GM12873 (cell line): ENCODE results near the gene TPMT.

Experiments used
- CTCF ChIP-seq: IDR thresholded peaks from 2 replicates; pipeline ENCODE4 v1.5.1; 2012; ENCODE audit warnings: low read depth, mild to moderate bottlenecking, moderate library complexity, low read length, control low read depth; ENCODE audit not compliant: insufficient read depth; ENCODE audit errors: missing control alignments

Gene TPMT

GRCh38 chr6:18185624-18186023 lies 30.7 kb upstream of the TPMT start:
- no peak for TF ChIP-seq CTCF

- no peak for TF ChIP-seq CTCF
These were observed 28.9 kb upstream of the TPMT start for GRCh38 chr6:18183766-18184165.

GRCh38 chr6:18182568-18182967 lies 27.7 kb upstream of the TPMT start:
- TF ChIP-seq CTCF: no peak

- no peak for TF ChIP-seq CTCF
These were observed 25.0 kb upstream of the TPMT start for GRCh38 chr6:18179770-18180356.

GRCh38 chr6:18178960-18179615 lies 24.2 kb upstream of the TPMT start:
- TF ChIP-seq CTCF: no peak

- TF ChIP-seq CTCF: no peak
These were observed 22.5 kb upstream of the TPMT start for GRCh38 chr6:18177286-18177965.

GRCh38 chr6:18171871-18172270 lies 17.0 kb upstream of the TPMT start:
- TF ChIP-seq CTCF: no peak
